Gastrocnemius medialis (tissue), 4 donors: ENCODE data around the gene TSEN2.

Source experiments
- POLR2A ChIP-seq, 2 donors: fragments of 450-650 bp; IDR thresholded peaks; one replicate each; pipeline ENCODE4 v1.6.1; 2017; ENCODE audit warnings: antibody characterized with exemption in 2 of 2, mild to moderate bottlenecking in 2 of 2, moderate library complexity in 2 of 2
- TF ChIP-seq, protein P1 (sequence below), 5 experiments: fragments of 450-650 bp in 3 of 5; fragments of 200-600 bp in 2 of 5; sonication (generic) in 2 of 5; IDR thresholded peaks in 4 of 5; conservative IDR thresholded peaks in 1 of 5; 1 replicate in 4 of 5; 2 replicates in 1 of 5; pipeline ENCODE4 v1.5.1; 2016 to 2019; ENCODE audit warnings: antibody characterized with exemption in 5 of 5, mild to moderate bottlenecking in 3 of 5, moderate library complexity in 3 of 5

DNA sequence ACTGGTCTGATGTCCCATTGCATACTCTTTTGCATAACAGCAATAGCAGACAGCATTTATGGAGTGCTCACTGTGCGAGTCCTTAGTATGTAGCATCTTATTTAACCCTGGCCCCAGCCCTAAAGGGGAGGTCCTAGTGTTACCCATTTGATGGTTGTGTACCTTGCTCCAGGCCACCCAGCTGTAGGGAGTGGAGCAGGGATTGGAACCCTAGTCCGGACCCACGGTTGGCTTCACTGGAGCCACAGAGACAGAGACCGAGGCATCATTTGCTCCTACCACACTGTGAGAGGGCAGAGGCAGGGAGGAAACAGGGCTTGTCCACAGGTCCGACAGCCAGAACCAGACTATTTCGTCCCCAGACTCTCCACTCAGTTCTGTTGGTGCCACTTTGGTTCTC is 16.0 kb upstream of the TSEN2 start:
- TF ChIP-seq, protein P1, sequence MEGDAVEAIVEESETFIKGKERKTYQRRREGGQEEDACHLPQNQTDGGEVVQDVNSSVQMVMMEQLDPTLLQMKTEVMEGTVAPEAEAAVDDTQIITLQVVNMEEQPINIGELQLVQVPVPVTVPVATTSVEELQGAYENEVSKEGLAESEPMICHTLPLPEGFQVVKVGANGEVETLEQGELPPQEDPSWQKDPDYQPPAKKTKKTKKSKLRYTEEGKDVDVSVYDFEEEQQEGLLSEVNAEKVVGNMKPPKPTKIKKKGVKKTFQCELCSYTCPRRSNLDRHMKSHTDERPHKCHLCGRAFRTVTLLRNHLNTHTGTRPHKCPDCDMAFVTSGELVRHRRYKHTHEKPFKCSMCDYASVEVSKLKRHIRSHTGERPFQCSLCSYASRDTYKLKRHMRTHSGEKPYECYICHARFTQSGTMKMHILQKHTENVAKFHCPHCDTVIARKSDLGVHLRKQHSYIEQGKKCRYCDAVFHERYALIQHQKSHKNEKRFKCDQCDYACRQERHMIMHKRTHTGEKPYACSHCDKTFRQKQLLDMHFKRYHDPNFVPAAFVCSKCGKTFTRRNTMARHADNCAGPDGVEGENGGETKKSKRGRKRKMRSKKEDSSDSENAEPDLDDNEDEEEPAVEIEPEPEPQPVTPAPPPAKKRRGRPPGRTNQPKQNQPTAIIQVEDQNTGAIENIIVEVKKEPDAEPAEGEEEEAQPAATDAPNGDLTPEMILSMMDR (IDR thresholded peaks at IDR 0.05 in 4 of 5, conservative IDR thresholded peaks at IDR 0.05 in 1 of 5) = no peak
- no peak for TF ChIP-seq POLR2A (IDR thresholded peaks at IDR 0.05)
